GM12878 (cell line): Measurements from ENCODE around the gene ZNF436. TPM values are rescaled to one million over a fixed set of nuclear protein-coding genes. Genes with fewer than 3 reads are reported as not detected.
A peak's percentile ranks its signal among the peaks of the same experiment; 100 is the strongest.

ENCODE experiments used
- ATAC-seq: fragments of 200-7000 bp; cut with Tn5 transposase; 3 replicates; pipeline ENCODE4 v1.9.1; 2020; ENCODE audit warnings: mild to moderate bottlenecking, moderate library complexity
- BruUV-seq: library from RNA; stranded (reverse); fragments of 400-500 nt; replicated peaks from 2 replicates; lab custom pipeline; 2021; lab: Mats Ljungman, UMichigan
- CTCF ChIA-PET: fragments of 300-600 bp; sonication (Branson Sonifier 250); formaldehyde crosslinking; extraction: SDS; loops from one replicate; lab custom pipeline; 2021; ENCODE audit warnings: inconsistent platforms; lab: Yijun Ruan, JAX
- POLR2A ChIA-PET: fragments of 350-600 bp; formaldehyde crosslinking; extraction: SDS; loops from one replicate; lab custom pipeline; 2021; ENCODE audit warnings: inconsistent platforms; lab: Charles Lee
- RAD21 ChIA-PET: fragments of 300-600 bp; sonication (Branson Sonifier 250); formaldehyde crosslinking; loops from one replicate; lab custom pipeline; 2023; ENCODE audit warnings: antibody characterized with exemption; ENCODE audit not compliant: unreplicated experiment; lab: Charles Lee
- SMC1A ChIA-PET: fragments of 300-600 bp; sonication (Branson Sonifier 250); formaldehyde crosslinking; loops from one replicate; lab custom pipeline; 2023; ENCODE audit not compliant: unreplicated experiment, uncharacterized antibody; lab: Charles Lee
- DNase-seq: peaks from one replicate; pipeline ENCODE4 v3.0.0-alpha.2; 2011; ENCODE audit warnings: low read depth, low spot score
- FAIRE-seq: peaks from 3 replicates; lab custom pipeline; 2011; peaks lifted over from hg19 to GRCh38; lab: Jason Lieb, UNC
- H2AFZ ChIP-seq: 2 replicates; pipeline ENCODE4 v1.6.0; 2011; ENCODE audit warnings: low read depth, low read length, control low read depth; ENCODE audit not compliant: control insufficient read depth
- H3K27ac ChIP-seq: 2 replicates; pipeline ENCODE4 v1.5.1; 2011; ENCODE audit warnings: control low read depth; ENCODE audit not compliant: control insufficient read depth, insufficient read depth
- H3K27me3 ChIP-seq, 2 experiments: replicated peaks in 1 of 2; 2 replicates each; pipeline versions ENCODE4 v1.6.0 to v1.6.1; 2011; ENCODE audit warnings: low read length in 1 of 2; ENCODE audit not compliant: control insufficient read depth in 2 of 2, insufficient read depth in 2 of 2
- H3K36me3 ChIP-seq, 2 experiments: 2 replicates each; pipeline ENCODE4 v1.5.1; 2011; ENCODE audit warnings: low read length in 1 of 2; ENCODE audit not compliant: control insufficient read depth in 2 of 2, insufficient read depth in 2 of 2
- H3K4me1 ChIP-seq: 2 replicates; pipeline ENCODE4 v1.6.1; 2011; ENCODE audit warnings: mild to moderate bottlenecking, low read length, moderate library complexity, mixed read lengths; ENCODE audit not compliant: control insufficient read depth, insufficient read depth
- H3K4me2 ChIP-seq: 2 replicates; pipeline ENCODE4 v1.6.0; 2011; ENCODE audit warnings: control low read depth; ENCODE audit not compliant: control insufficient read depth, insufficient read depth
- H3K4me3 ChIP-seq: fragments of 200-600 bp; sonication (generic); 2 replicates; pipeline ENCODE4 v1.5.1; 2016
- H3K79me2 ChIP-seq: 2 replicates; pipeline ENCODE4 v1.6.0; 2011; ENCODE audit warnings: low read length; ENCODE audit not compliant: control insufficient read depth, insufficient read depth
- H3K9ac ChIP-seq: 2 replicates; pipeline ENCODE4 v1.8.0; 2011; ENCODE audit warnings: low read length, control low read depth, mixed read lengths; ENCODE audit not compliant: control insufficient read depth, insufficient read depth
- H3K9me3 ChIP-seq: replicated peaks from 3 replicates; pipeline ENCODE4 v1.5.1; 2011; ENCODE audit warnings: mild to moderate bottlenecking, low read length; ENCODE audit not compliant: control insufficient read depth, insufficient read depth
- H4K20me1 ChIP-seq: 2 replicates; pipeline ENCODE4 v1.6.0; 2011; ENCODE audit not compliant: control insufficient read depth, insufficient read depth
- CBX5 ChIP-seq: sonication (generic); IDR thresholded peaks from 2 replicates; pipeline ENCODE4 v1.6.1; 2016; ENCODE audit warnings: low read depth, moderate library complexity, mild to moderate bottlenecking, inconsistent platforms
- EED ChIP-seq: sonication (generic); IDR thresholded peaks from 2 replicates; pipeline ENCODE4 v1.6.1; 2016; ENCODE audit warnings: antibody characterized with exemption, low read depth
- KDM1A ChIP-seq: fragments of 200-600 bp; sonication (generic); IDR thresholded peaks from 2 replicates; pipeline ENCODE4 v1.6.1; 2016; ENCODE audit warnings: borderline replicate concordance
- RAD21 ChIP-seq: IDR thresholded peaks from 2 replicates; pipeline ENCODE4 v1.6.1; 2011; ENCODE audit warnings: mild to moderate bottlenecking, low read depth, low read length, moderate library complexity; ENCODE audit not compliant: insufficient read depth
- RELA ChIP-seq: fragments of 450-650 bp; IDR thresholded peaks from 2 replicates; pipeline ENCODE4 v1.8.0; 2014; ENCODE audit warnings: borderline replicate concordance; ENCODE audit not compliant: partially characterized antibody
- SIN3A ChIP-seq: IDR thresholded peaks from 2 replicates; pipeline ENCODE4 v1.6.1; 2012; ENCODE audit warnings: low read depth, low read length, improper control_type of control experiment
- YBX1 ChIP-seq: fragments of 450-650 bp; IDR thresholded peaks from 2 replicates; pipeline ENCODE4 v1.6.1; 2016; ENCODE audit warnings: antibody characterized with exemption
- WGBS: methylation state at CpG from one replicate; pipeline ENCODE4 v1.1.6; 2016; ENCODE audit warnings: low lambda C conversion rate; ENCODE audit not compliant: insufficient replicate concordance, insufficient coverage; ENCODE audit errors: missing lambda C conversion rate; 5-methylcytosine and 5-hydroxymethylcytosine counted together
- in situ Hi-C: fragments of 300-500 bp; cut with MboI; formaldehyde crosslinking; loops from 9 replicates; pipeline ENCODE4 v1.14.3; 2018; ENCODE audit warnings: mixed read lengths
- intact Hi-C: fragments of 100-400 bp; cut with micrococcal nuclease; formaldehyde crosslinking; loops from one replicate; pipeline ENCODE4 v1.14.2; 2022; ENCODE audit not compliant: unreplicated experiment
- polyA plus RNA-seq, 11 experiments: library from polyadenylated mRNA; depleted of rRNA in 4 of 11; unstranded in 6 of 11; stranded (reverse) in 5 of 11; fragments of >200 nt; fragmentation: Nextera tagmentation in 4 of 11; fragmentation: Illumina TruSeq in 1 of 11; extraction: Ambion mirVana in 4 of 11; extraction: Trizol in 1 of 11; gene quantifications; 1 replicate in 1 of 11; 2 replicates in 10 of 11; pipeline versions ENCODE4 v1.2.1 to v1.2.3, GENCODE V29; 2011 to 2016; ENCODE audit warnings: inconsistent platforms in 2 of 11, missing spikeins in 2 of 11, low read depth in 1 of 11
- total RNA-seq, 4 experiments: library from RNA; depleted of rRNA in 3 of 4; stranded (reverse); fragments of >200 nt in 3 of 4; fragmentation: Illumina TruSeq in 1 of 4; extraction: Trizol in 1 of 4; gene quantifications; 2 replicates each; pipeline versions ENCODE4 v1.2.1 to v1.2.3, GENCODE V29; 2013 to 2021
- TF ChIP-seq, protein P1 (sequence below): IDR thresholded peaks from 2 replicates; pipeline ENCODE4 v1.6.1; 2011; ENCODE audit warnings: low read depth, low read length, improper control_type of control experiment, borderline replicate concordance
- TF ChIP-seq, protein P2 (sequence below): IDR thresholded peaks from 2 replicates; pipeline ENCODE4 v1.6.1; 2011; ENCODE audit warnings: borderline replicate concordance, low read depth, mild to moderate bottlenecking, moderate library complexity, low read length; ENCODE audit not compliant: insufficient read depth, poor library complexity, severe bottlenecking

The ZNF436 gene
- total and polyA plus RNA-seq, 10 of the 15 experiments (the other 5 are each of a cell fraction or from before 2014, with no cell fraction given): 0.85 to 4.7 (median 3.0) TPM

GRCh38 chr1:23403038-23403336 lies 33.4 kb upstream of the ZNF436 start:
- no peak overlapping the region for H3K4me2 ChIP-seq
- BruUV-seq: no TSS peak
- no peak; the same call in 2 of the 3 replicates for ATAC-seq
- no peak overlapping the region for H3K4me3 ChIP-seq
- no peaks in the 10 kb centered on the region for H3K9me3 ChIP-seq
- CTCF ChIA-PET: interaction anchor here (0.6 to 3.1 kb wide), 15 partner anchors 9 to 682 kb away, joined by 3 to 17 read pairs (median 4); no protein-coding TSS in a partner anchor
- no peak for FAIRE-seq
- 0 out of 2 replicates have a peak, but pooled peaks cover 5% of the 10 kb centered on the region for H3K4me1 ChIP-seq
- no peak for TF ChIP-seq EED
- no peak for TF ChIP-seq SIN3A
- no peak for TF ChIP-seq YBX1
- TF ChIP-seq, protein P1, sequence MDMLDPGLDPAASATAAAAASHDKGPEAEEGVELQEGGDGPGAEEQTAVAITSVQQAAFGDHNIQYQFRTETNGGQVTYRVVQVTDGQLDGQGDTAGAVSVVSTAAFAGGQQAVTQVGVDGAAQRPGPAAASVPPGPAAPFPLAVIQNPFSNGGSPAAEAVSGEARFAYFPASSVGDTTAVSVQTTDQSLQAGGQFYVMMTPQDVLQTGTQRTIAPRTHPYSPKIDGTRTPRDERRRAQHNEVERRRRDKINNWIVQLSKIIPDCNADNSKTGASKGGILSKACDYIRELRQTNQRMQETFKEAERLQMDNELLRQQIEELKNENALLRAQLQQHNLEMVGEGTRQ: no peak
- no peak for TF ChIP-seq RAD21
- TF ChIP-seq KDM1A: no peak
- no peak for TF ChIP-seq CBX5
- no peak for TF ChIP-seq RELA
- TF ChIP-seq, protein P2, sequence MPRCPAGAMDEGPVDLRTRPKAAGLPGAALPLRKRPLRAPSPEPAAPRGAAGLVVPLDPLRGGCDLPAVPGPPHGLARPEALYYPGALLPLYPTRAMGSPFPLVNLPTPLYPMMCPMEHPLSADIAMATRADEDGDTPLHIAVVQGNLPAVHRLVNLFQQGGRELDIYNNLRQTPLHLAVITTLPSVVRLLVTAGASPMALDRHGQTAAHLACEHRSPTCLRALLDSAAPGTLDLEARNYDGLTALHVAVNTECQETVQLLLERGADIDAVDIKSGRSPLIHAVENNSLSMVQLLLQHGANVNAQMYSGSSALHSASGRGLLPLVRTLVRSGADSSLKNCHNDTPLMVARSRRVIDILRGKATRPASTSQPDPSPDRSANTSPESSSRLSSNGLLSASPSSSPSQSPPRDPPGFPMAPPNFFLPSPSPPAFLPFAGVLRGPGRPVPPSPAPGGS: peak; percentile 28
- H3K36me3 ChIP-seq: no peaks in the 10 kb centered on the region
- no peak for DNase-seq
- RAD21 ChIA-PET: interaction anchor here (1.2 to 1.3 kb wide), 2 partner anchors 58 to 219 kb away, joined by 4 read pairs; no protein-coding TSS in a partner anchor
- H2AFZ ChIP-seq: no peak overlapping the region
- WGBS: 20% methylated on average over 6 of the region's 6 CpGs
- in situ Hi-C loops: no loop called here
- intact Hi-C loops: loop anchor here (5.0 kb wide), 4 partner anchors 61 to 426 kb away; partner anchors contain the start of genes HNRNPR and HTR1D
- no peaks in the 10 kb centered on the region for H4K20me1 ChIP-seq
- 0 out of 4 replicates have a peak, but pooled peaks cover 0 to 3% of the 10 kb centered on the region in 2 experiments for H3K27me3 ChIP-seq
- no peak overlapping the region for H3K9ac ChIP-seq
- SMC1A ChIA-PET: interaction anchor here (0.5 to 2.7 kb wide), 11 partner anchors 9 to 416 kb away, joined by 3 to 11 read pairs (median 3); no protein-coding TSS in a partner anchor
- POLR2A ChIA-PET: no interaction called here
- no peak overlapping the region for H3K27ac ChIP-seq
- H3K79me2 ChIP-seq: no peaks in the 10 kb centered on the region
